HG03460 (cell line): Measurements from ENCODE around the gene DLGAP1.
A peak's percentile ranks its signal among the peaks of the same experiment; 100 is the strongest.
"Not testable (repeated sequence)": the region's sequence is repeated elsewhere in the genome, so short reads cannot be mapped to it uniquely, and the experiment has no call there.

Experiments used
- ATAC-seq: cut with Tn5 transposase; IDR thresholded peaks from one replicate; pipeline ENCODE4 v1.9.1; 2021; ENCODE audit not compliant: unreplicated experiment

Gene DLGAP1

DNA sequence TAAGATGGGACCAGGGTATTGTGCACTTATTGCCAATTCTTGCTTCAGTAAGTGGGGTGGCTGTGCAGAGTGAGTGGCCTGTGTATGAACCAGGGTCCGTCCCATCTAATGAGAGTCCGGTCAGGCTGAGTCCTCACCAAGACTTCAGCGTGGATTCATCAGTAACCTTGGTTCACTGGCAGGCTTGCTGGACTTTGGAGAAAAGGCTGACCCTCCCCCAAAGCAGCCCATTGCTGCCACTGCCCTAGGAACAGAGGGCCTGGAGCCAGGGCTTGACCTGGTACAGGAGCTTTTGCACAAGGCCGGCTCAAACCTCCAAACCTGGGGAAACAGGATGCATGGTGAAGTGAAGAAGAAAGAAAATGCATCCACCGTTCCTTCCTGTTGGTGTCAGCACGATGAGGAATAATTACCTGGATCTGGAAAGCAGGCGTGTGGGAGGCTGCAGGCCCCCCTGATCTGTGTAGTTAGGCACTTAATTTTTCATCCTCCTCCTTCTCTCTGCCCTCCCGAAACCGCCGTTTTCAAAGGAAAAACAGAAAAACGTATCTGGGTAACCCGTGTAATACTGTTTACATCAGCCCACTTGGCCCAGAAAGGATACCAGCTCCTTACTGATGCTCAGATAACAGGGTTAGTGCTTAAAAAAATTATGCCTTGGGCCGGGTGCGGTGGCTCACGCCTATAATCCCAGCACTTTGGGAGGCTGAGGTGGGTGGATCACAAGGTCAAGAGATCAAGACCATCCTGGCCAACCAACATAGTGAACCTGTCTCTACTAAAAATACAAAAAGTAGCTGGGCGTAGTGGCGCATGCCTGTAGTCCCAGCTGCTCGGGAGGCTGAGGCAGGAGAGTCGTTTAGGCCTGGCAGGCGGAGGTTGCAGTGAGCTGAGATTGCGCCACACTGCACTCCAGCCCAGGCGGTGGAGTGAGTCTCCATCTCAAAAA is 857.4 kb downstream of the DLGAP1 start:
- no peak for ATAC-seq

DNA sequence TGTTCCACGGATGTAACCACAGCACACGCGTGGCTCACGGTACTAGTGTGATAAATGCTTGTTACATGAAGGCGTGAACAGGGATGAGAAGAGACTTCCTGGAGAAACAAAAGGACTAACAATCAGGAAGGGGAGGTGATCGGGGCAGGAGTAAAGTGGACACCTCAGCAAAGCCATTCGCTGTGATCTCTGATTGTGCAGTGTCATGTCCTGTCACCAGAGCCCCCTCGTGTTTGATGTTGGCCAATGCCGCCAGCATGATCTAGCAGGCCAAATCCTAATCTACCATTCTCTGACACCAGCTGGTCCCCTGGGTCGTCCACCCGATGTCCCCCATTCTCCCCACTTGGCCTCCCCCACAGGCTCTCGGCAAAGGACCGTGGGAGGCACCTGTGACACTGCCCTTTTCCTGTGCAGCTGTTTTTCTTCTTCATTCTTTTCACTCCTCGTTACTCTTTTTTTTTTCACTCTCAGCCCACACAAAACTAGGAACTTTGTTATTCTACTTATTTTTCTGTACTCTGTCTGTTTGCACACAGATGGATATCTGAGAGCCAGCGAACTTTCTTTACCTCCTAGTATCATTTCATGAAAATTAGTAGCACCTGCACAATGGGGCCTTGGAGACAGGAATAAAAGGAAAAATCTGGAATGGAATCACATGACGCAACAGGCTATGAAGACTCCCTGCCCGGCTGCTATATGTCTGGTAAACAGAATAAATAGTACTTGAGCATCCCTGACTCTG is 858.3 kb downstream of the DLGAP1 start:
- peak; percentile 32 for ATAC-seq

- ATAC-seq = no peak
Measured at GRCh38 chr18:3596324-3596636, 858.8 kb downstream of the DLGAP1 start.

- peak; percentile 49 for ATAC-seq
Measured at GRCh38 chr18:3595369-3596273, 859.5 kb downstream of the DLGAP1 start.

DNA sequence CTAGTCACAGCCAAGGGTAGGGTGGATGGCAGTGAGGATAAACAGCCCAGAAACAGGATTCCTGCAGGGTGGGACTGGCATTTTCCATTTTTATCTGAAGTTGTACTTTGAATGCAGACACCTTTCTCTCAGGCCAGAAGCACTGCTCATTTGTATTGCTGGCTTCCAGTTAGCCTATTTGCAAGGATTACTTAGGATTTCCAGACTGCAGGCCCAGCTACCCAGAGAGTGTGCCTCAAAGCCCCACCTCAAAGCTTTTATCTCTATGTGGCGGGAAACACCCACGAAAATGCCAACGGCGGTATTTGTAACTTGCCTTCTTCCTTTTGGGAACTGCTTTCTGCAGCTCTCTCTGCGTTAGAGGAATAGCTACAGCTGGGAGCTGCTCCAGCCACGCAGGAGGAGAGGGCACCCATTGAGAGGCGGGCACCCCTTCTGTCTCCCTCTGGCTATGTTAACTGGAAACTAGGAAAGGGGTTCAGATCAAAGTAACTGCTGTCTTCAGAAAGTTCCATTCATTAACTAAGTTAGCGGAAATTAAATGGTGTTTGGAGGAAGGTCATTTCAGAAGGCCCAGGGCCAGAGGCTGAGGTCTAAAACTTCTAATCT is 860.2 kb downstream of the DLGAP1 start:
- ATAC-seq = no peak

- ATAC-seq = peak; percentile 65
Measured at GRCh38 chr18:3593904-3594759, 861.0 kb downstream of the DLGAP1 start.

GRCh38 chr18:3593381-3593903 is 861.7 kb downstream of the DLGAP1 start:
- ATAC-seq = peak; percentile 4

DNA sequence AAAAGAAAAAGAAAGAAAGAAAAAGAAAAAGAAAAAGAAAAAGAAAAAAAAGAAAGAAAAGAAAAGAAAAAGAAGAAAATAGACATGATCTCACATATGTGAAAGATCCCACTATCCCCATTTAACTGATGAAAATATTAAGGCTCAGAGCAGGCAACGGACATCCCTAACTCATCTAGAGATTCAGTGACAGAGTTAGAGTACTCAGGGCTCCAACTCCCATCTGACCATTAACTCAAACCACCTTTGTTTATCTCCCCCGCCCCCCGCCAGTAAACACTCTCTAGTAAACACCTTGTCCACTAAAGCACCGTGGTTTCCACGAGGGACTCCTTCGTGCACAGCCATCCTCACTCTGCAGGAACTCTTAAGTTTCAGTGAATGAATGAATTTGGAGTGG is 862.2 kb downstream of the DLGAP1 start:
- ATAC-seq = no peak

DNA sequence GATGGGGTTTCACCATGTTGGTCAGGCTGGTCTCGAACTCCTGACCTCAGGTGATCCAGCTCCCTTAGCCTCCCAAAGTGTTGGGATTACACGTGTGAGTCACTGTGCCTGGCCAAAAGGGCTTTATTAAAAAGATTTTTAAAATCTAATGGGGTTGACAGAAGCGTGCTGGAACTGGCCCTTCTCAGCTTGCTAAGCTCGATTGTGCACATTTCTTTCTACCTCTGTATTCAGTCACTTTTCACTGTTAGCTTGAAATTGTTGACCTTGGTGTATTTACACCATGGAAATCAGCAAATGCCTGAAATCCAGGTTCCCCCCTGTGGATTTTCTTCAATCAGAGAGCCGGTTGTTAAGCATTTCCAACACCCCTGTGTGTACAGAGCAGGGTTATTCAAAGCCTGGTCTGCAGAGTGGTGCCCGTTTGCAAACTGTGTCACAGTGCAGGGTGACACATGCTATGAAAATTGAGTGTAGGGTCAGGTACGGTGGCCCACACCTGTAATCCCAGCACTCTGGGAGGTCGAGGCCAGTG is 864.9 kb downstream of the DLGAP1 start:
- ATAC-seq = no peak

DNA sequence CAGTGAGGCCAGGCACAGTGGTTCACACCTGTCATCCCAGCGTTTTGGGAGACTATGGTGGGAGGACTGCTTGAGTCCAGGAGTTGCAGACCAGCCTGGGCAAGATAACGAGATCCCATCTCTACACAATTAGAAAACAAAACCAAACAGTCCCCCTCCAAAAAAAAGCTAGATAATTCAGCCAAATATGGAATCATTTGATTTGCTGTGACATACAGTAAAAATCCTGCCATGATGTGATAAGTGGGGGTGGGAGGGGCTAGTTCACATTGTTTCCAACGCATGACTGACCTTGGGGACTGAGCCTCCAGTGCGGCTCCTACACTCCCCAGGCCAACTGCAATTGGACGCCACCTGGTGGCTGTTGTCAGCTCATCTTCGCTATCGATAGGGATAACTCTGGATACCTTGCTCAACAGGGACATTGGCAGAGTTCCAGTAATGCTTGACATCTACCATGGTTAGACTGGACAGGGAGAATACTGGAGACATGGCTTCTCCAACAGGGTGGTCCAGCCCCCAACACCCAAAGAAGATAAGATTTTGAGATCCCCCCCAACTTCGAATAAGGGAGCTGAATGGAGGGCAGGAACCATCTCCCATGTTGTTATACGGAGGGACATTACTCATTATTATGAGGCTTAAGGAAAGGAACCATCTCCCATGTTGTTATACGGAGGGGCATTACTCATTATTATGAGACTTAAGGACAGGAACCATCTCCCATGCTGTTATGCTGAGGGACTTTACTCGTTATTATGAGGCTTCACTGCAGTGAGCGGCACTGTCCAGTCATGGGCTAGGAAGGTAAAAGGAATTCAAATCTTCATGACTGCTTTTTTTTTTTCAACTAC is 869.2 kb downstream of the DLGAP1 start:
- peak; percentile 4 for ATAC-seq

- ATAC-seq = no peak
Measured at GRCh38 chr18:3584897-3585460, 870.1 kb downstream of the DLGAP1 start.

DNA sequence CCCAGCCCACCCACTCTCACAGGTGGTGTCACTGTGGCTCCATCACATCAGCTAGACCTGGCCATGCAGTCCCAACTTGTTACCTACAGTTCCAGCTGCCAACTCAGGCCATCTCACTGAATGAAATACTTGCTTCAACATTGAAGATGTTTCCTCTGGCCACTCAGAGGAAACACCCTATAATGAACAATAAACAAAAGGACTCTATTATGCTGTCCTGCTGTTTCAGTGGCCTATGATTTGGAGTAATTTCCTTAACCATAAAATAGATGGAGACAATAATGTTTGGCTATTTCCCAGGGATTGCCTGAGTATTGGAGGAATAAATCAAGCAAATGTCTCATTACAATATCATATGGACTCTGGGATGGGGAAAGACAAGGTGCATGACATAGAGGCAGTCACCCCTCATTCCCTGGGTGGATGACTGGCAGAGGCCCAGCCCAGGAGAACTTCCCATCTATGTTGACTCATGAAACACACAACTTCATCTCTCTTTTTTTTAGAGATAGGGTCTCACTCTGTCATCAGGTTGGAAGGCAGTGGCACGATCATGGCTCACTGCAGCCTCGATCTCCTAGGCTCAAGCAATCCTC is 870.7 kb downstream of the DLGAP1 start:
- ATAC-seq = no peak

GRCh38 chr18:3583873-3584247 is 871.2 kb downstream of the DLGAP1 start:
- ATAC-seq = no peak

DNA sequence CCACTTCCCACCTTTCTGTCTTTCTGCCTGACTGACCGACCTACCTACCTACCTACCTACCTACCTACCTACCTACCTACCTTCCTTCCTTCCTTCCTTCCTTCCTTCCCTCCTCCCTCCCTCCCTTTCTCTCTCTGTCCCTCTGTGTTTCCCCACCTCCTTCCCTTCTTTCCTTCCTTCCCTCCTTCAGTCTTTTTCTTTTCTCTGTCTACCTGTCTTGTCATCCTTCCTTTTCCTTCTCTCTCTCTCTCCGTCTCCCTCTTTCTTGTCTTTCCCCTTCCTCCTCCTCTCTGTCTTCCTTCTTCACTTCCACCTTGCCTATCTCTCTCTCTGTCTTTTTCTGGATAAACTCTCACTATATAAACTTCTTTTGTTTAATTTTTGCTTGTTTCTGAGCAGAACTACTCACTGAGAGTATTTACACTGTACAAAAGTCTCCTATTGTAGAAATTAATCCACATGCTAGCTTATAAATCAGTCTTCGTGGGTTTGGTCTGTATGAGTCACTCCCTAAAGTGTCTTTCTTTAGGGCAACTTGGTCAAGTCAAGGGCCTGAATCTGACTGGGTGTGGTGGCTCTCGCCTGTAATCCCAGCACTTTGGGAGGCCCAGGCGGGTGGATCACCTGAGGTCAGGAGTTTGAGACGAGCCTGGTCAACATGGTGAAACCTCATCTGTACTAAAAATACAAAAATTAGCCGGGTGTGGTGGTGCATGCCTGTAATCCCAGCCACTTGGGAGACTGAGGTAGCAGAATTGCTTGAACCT is 871.8 kb downstream of the DLGAP1 start:
- ATAC-seq = not testable (repeated sequence)

GRCh38 chr18:3581890-3582289 is 873.2 kb downstream of the DLGAP1 start:
- no peak for ATAC-seq

- ATAC-seq = not testable (repeated sequence)
Measured at GRCh38 chr18:3580523-3581025, 874.5 kb downstream of the DLGAP1 start.

DNA sequence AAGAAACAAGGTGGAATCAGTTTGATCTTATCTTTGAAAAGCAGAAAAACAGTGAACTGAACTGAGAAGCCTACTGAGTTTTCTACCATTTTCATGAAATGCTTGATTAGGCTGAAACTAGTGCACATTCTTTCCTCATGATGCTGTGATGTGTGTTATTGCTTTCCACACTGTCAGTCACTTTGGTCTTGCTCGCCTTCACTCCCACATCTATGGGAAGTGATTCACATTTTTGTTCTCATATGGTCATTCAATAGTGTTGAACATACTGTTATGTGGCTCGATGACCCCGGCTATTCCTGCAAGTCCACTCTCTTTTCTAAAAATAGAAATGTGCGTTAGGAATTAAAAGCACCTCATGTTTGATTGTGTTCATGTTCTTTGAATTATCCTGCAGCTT is 875.4 kb downstream of the DLGAP1 start:
- no peak for ATAC-seq
